H9 (cell line): Measurements from ENCODE around the gene PHF21A. TPM values are rescaled to one million over a fixed set of nuclear protein-coding genes. Genes with fewer than 3 reads are reported as not detected.

Experiments
- DNase-seq: peaks from one replicate; pipeline ENCODE4 v3.0.0-alpha.2; 2017
- H2AFZ ChIP-seq: one replicate; pipeline ENCODE4 v1.6.1; 2013; ENCODE audit warnings: mild to moderate bottlenecking, low read length, control low read depth, moderate library complexity
- H2AK5ac ChIP-seq: 2 replicates; pipeline ENCODE4 v1.6.1; 2013; ENCODE audit warnings: low read length, control low read depth, mixed read lengths; ENCODE audit not compliant: insufficient read length
- H2BK120ac ChIP-seq: one replicate; pipeline ENCODE4 v1.6.1; 2013; ENCODE audit warnings: low read depth, mild to moderate bottlenecking, low read length, control low read depth, inconsistent platforms; ENCODE audit not compliant: poor library complexity, severe bottlenecking
- H2BK12ac ChIP-seq: 2 replicates; pipeline ENCODE4 v1.6.1; 2013; ENCODE audit warnings: low read length, control low read depth, mixed read lengths, low read depth; ENCODE audit not compliant: insufficient read length
- H2BK15ac ChIP-seq: 2 replicates; pipeline ENCODE4 v1.6.1; 2013; ENCODE audit warnings: low read depth, low read length, control low read depth
- H2BK20ac ChIP-seq: one replicate; pipeline ENCODE4 v1.6.1; 2013; ENCODE audit warnings: low read depth, mild to moderate bottlenecking, low read length, control low read depth, inconsistent platforms; ENCODE audit not compliant: poor library complexity, severe bottlenecking
- H2BK5ac ChIP-seq: 2 replicates; pipeline ENCODE4 v1.6.1; 2013; ENCODE audit warnings: low read length, control low read depth, mixed read lengths; ENCODE audit not compliant: insufficient read length
- H3K14ac ChIP-seq: 2 replicates; pipeline ENCODE4 v1.6.1; 2013; ENCODE audit warnings: low read length, control low read depth; ENCODE audit not compliant: insufficient read depth
- H3K18ac ChIP-seq: 2 replicates; pipeline ENCODE4 v1.6.1; 2013; ENCODE audit warnings: low read depth, mild to moderate bottlenecking, mixed read lengths, low read length, control low read depth; ENCODE audit not compliant: insufficient read length
- H3K23ac ChIP-seq: 2 replicates; pipeline ENCODE4 v1.6.1; 2013; ENCODE audit warnings: low read length, control low read depth, mixed read lengths, low read depth; ENCODE audit not compliant: insufficient read length
- H3K23me2 ChIP-seq: 2 replicates; pipeline ENCODE4 v1.6.1; 2013; ENCODE audit warnings: low read depth, mild to moderate bottlenecking, mixed read lengths, low read length, control low read depth; ENCODE audit not compliant: insufficient read length, poor library complexity, severe bottlenecking
- H3K27ac ChIP-seq: 2 replicates; pipeline ENCODE4 v1.5.1; 2013; ENCODE audit warnings: low read length, control low read depth, mixed read lengths, low read depth; ENCODE audit not compliant: insufficient read length
- H3K27me3 ChIP-seq: 2 replicates; pipeline ENCODE4 v1.6.1; 2013; ENCODE audit warnings: low read length, control low read depth, inconsistent platforms; ENCODE audit not compliant: insufficient read depth
- H3K4ac ChIP-seq: 2 replicates; pipeline ENCODE4 v1.6.1; 2013; ENCODE audit warnings: low read depth, mild to moderate bottlenecking, control low read depth, inconsistent platforms, low read length, moderate library complexity
- H3K4me1 ChIP-seq: 2 replicates; pipeline ENCODE4 v1.6.1; 2013; ENCODE audit warnings: low read length, control low read depth, inconsistent platforms; ENCODE audit not compliant: insufficient read depth
- H3K4me2 ChIP-seq: 2 replicates; pipeline ENCODE4 v1.6.1; 2013; ENCODE audit warnings: low read length, control low read depth, mixed read lengths; ENCODE audit not compliant: insufficient read length, insufficient read depth
- H3K56ac ChIP-seq: 2 replicates; pipeline ENCODE4 v1.6.1; 2013; ENCODE audit warnings: low read depth, mild to moderate bottlenecking, mixed read lengths, low read length, control low read depth; ENCODE audit not compliant: insufficient read length
- H3K79me1 ChIP-seq: 2 replicates; pipeline ENCODE4 v1.6.1; 2013; ENCODE audit warnings: low read depth, mild to moderate bottlenecking, moderate library complexity, low read length, control low read depth, inconsistent platforms; ENCODE audit not compliant: insufficient read depth, poor library complexity, severe bottlenecking
- H3K79me2 ChIP-seq: 2 replicates; pipeline ENCODE4 v1.6.1; 2013; ENCODE audit warnings: low read length, control low read depth, inconsistent platforms; ENCODE audit not compliant: insufficient read depth
- H3K9ac ChIP-seq: 2 replicates; pipeline ENCODE4 v1.6.1; 2013; ENCODE audit warnings: low read length, control low read depth, mixed read lengths; ENCODE audit not compliant: insufficient read length; ENCODE audit errors: extremely low read depth
- H3K9me3 ChIP-seq: one replicate; pipeline ENCODE4 v1.6.1; 2013; ENCODE audit warnings: low read depth, low read length, inconsistent platforms; ENCODE audit not compliant: control insufficient read depth
- H3T11ph ChIP-seq: one replicate; pipeline ENCODE4 v1.6.1; 2013; ENCODE audit warnings: mild to moderate bottlenecking, low read length, control low read depth, inconsistent platforms
- H4K20me1 ChIP-seq: one replicate; pipeline ENCODE4 v1.6.1; 2013; ENCODE audit not compliant: control insufficient read depth, insufficient read length, insufficient read depth
- H4K5ac ChIP-seq: 2 replicates; pipeline ENCODE4 v1.6.1; 2013; ENCODE audit warnings: low read depth, mild to moderate bottlenecking, mixed read lengths, low read length, control low read depth; ENCODE audit not compliant: insufficient read length
- H4K8ac ChIP-seq: replicated peaks from 2 replicates; pipeline ENCODE4 v1.6.1; 2013; ENCODE audit warnings: low read length, control low read depth, mixed read lengths, low read depth; ENCODE audit not compliant: insufficient read length
- H4K91ac ChIP-seq: 2 replicates; pipeline ENCODE4 v1.6.1; 2013; ENCODE audit warnings: low read depth, mild to moderate bottlenecking, moderate library complexity, mixed read lengths, low read length, control low read depth; ENCODE audit not compliant: insufficient read length
- H3K27ac Mint-ChIP-seq, 3 experiments: 2 replicates in 2 of 3; 3 replicates in 1 of 3; pipeline ENCODE4 v1.8.0; 2020 to 2021; ENCODE audit warnings: mixed read lengths in 3 of 3, mild to moderate bottlenecking in 1 of 3, moderate library complexity in 1 of 3
- H3K27me3 Mint-ChIP-seq: 2 replicates; pipeline ENCODE4 v1.8.0; 2021; ENCODE audit warnings: low read depth, mild to moderate bottlenecking, moderate library complexity, mixed read lengths
- H3K36me3 Mint-ChIP-seq, 3 experiments: 2 replicates in 2 of 3; 3 replicates in 1 of 3; pipeline ENCODE4 v1.8.0; 2020 to 2021; ENCODE audit warnings: low read depth in 3 of 3, mixed read lengths in 3 of 3; ENCODE audit not compliant: insufficient read depth in 1 of 3
- H3K4me1 Mint-ChIP-seq, 2 experiments: 2 replicates each; pipeline ENCODE4 v1.8.0; 2020; ENCODE audit warnings: mixed read lengths in 2 of 2
- H3K4me3 Mint-ChIP-seq, 2 experiments: 2 replicates in 1 of 2; 3 replicates in 1 of 2; pipeline ENCODE4 v1.8.0; 2020 to 2021; ENCODE audit warnings: mild to moderate bottlenecking in 2 of 2, mixed read lengths in 2 of 2, moderate library complexity in 1 of 2
- H3K9me3 Mint-ChIP-seq, 2 experiments: 2 replicates in 1 of 2; 3 replicates in 1 of 2; pipeline ENCODE4 v1.8.0; 2020; ENCODE audit warnings: mild to moderate bottlenecking in 2 of 2, mixed read lengths in 2 of 2, moderate library complexity in 1 of 2
- WGBS: extraction: QIAGEN DNeasy Blood & Tissue Kit; methylation state at CpG from one replicate; pipeline ENCODE4 v1.1.7; 2013; ENCODE audit warnings: missing lambda C conversion rate, low lambda C conversion rate, mixed read lengths; ENCODE audit not compliant: insufficient read length; ENCODE audit errors: extremely low coverage; 5-methylcytosine and 5-hydroxymethylcytosine counted together
- total RNA-seq: library from RNA; stranded (reverse); gene quantifications from 2 replicates; pipeline ENCODE4 v1.2.1, GENCODE V29; 2021
- TF ChIP-seq, protein P1 (sequence below): fragments of 200-600 bp; sonication (generic); conservative IDR thresholded peaks from 3 replicates; pipeline ENCODE4 v1.8.0; 2021; ENCODE audit warnings: antibody characterized with exemption, mild to moderate bottlenecking

PHF21A gene
- total RNA-seq, 1 experiment from 2014 or later: 33.8 TPM

DNA sequence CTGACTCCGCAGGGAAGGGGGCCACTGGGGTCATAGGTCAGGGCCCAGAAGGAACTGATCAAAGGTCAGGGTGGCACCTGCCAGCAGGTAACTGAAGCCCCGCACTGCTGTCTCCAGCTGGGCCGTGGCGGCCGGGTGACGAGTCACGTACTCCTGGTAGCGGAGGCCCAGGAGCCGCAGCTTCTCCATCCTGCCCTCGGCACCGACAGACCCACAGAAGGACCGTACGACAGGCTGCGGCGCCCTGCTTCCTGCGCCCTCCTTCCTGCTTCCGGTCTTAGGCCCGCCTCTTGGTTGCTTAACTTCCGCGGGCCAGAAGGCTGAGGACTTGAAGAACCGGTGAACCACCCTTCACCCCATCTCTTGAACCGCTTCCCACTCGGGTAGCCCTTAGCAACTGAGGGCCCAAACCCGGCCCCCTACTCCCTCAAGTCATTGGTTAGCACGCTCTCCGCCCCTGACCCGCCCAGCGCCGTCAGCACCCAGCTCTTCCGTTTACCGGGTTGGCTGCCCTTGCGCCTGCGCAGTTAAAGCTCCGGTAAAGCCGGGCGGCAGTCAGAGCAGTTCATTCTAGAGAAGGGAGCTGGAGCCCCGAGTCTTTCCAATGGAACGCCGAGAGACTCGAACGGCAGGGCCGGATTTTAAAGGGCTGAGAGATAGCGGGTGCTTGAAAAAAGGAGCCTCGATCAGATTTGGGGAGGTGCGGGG lies 203.5 kb downstream of the PHF21A start, which contains the start of gene PEX16:
TSS of gene PEX16 (minus strand) at position 255 of the 708 bp plus-strand sequence. CDS start at position 189, 66 bp downstream.
- H4K91ac ChIP-seq: no peak within 1 kb of the TSS
- peak within 1 kb of the TSS; percentile 98 for H3K27ac Mint-ChIP-seq
- H3K9me3 Mint-ChIP-seq: no peaks in the 10 kb centered on the region; a peak in 1 of 5 replicates
- H3K56ac ChIP-seq: no peak within 1 kb of the TSS
- TF ChIP-seq, protein P1, sequence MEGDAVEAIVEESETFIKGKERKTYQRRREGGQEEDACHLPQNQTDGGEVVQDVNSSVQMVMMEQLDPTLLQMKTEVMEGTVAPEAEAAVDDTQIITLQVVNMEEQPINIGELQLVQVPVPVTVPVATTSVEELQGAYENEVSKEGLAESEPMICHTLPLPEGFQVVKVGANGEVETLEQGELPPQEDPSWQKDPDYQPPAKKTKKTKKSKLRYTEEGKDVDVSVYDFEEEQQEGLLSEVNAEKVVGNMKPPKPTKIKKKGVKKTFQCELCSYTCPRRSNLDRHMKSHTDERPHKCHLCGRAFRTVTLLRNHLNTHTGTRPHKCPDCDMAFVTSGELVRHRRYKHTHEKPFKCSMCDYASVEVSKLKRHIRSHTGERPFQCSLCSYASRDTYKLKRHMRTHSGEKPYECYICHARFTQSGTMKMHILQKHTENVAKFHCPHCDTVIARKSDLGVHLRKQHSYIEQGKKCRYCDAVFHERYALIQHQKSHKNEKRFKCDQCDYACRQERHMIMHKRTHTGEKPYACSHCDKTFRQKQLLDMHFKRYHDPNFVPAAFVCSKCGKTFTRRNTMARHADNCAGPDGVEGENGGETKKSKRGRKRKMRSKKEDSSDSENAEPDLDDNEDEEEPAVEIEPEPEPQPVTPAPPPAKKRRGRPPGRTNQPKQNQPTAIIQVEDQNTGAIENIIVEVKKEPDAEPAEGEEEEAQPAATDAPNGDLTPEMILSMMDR: no peak
- WGBS: no CpG with 5 or more reads among the region's 45 CpGs
- no peak within 1 kb of the TSS for H2AK5ac ChIP-seq
- no peak within 1 kb of the TSS for H2BK12ac ChIP-seq
- peaks cover 3% of the 10 kb centered on the region for H3K23me2 ChIP-seq
- H3K18ac ChIP-seq: peak within 1 kb of the TSS; percentile 12
- no peak within 1 kb of the TSS for H2AFZ ChIP-seq
- no peak within 1 kb of the TSS for H2BK20ac ChIP-seq
- no peak within 1 kb of the TSS for H4K8ac ChIP-seq
- H3K9ac ChIP-seq: peak within 1 kb of the TSS; percentile 49
- no peak within 1 kb of the TSS for H3K4ac ChIP-seq
- no peaks in the 10 kb centered on the region for H3K79me1 ChIP-seq
- H3K36me3 Mint-ChIP-seq: peaks cover 5 to 29% (median 16%) of the 10 kb centered on the region in 3 experiments
- peak; percentile 97 for DNase-seq
- H3K4me2 ChIP-seq: peak within 1 kb of the TSS; percentile 89
- no peaks in the 10 kb centered on the region for H3K79me2 ChIP-seq
- no peak within 1 kb of the TSS for H2BK15ac ChIP-seq
- no peaks in the 10 kb centered on the region for H3K9me3 ChIP-seq
- H3K23ac ChIP-seq: no peak within 1 kb of the TSS
- no peak within 1 kb of the TSS for H4K5ac ChIP-seq
- no peaks in the 10 kb centered on the region; the same call in 1 of the 2 replicates for H3K27me3 ChIP-seq
- H3K27me3 Mint-ChIP-seq: no peaks in the 10 kb centered on the region; the same call in 1 of the 2 replicates
- H2BK5ac ChIP-seq: no peak within 1 kb of the TSS
- H3T11ph ChIP-seq: no peak within 1 kb of the TSS
- H3K27ac ChIP-seq: no peak within 1 kb of the TSS
- no peaks in the 10 kb centered on the region for H3K4me1 ChIP-seq
- H3K4me1 Mint-ChIP-seq: peaks cover 28 to 37% of the 10 kb centered on the region in 2 experiments
- H3K4me3 Mint-ChIP-seq: peak within 1 kb of the TSS; percentile 90 to 96
- no peak within 1 kb of the TSS for H2BK120ac ChIP-seq
- H3K14ac ChIP-seq: no peak within 1 kb of the TSS
- no peaks in the 10 kb centered on the region for H4K20me1 ChIP-seq
